Loucy (cell line): ENCODE results near the gene CACNA1H.
"Not testable (repeated sequence)": the region's sequence is repeated elsewhere in the genome, so short reads cannot be mapped to it uniquely, and the experiment has no call there.

Experiments
- EZH2phosphoT487 ChIP-seq: fragments of 200-600 bp; IDR thresholded peaks from 2 replicates; pipeline ENCODE4 v1.6.1; 2018; ENCODE audit warnings: antibody characterized with exemption, mild to moderate bottlenecking, moderate library complexity, borderline replicate concordance
- TF ChIP-seq, protein P1 (sequence below): fragments of 200-600 bp; sonication (generic); conservative IDR thresholded peaks from 2 replicates; pipeline ENCODE4 v1.5.1; 2014; ENCODE audit warnings: mild to moderate bottlenecking, antibody characterized with exemption, low read length

DNA sequence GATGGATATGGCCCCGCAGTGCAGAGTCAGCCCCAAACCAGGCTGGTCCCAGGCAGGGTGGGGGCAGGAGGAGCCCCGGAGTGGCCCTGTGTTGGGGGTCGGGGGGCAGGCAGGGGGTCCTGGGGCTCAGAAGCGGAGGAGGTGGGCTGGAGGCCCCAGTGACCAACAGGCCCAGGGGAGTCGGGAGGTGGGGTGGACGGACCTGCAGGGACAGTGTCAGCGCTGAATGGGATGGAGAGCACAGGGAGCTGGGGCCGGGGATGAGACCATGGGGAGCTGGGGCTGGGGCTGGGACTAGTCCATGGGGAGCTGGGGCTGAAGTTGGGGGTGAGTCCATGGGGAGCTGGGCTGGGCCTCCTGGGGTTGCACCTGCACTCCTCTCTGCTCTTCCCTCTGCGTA is 86.7 kb downstream of the CACNA1H start:
- TF ChIP-seq, protein P1, sequence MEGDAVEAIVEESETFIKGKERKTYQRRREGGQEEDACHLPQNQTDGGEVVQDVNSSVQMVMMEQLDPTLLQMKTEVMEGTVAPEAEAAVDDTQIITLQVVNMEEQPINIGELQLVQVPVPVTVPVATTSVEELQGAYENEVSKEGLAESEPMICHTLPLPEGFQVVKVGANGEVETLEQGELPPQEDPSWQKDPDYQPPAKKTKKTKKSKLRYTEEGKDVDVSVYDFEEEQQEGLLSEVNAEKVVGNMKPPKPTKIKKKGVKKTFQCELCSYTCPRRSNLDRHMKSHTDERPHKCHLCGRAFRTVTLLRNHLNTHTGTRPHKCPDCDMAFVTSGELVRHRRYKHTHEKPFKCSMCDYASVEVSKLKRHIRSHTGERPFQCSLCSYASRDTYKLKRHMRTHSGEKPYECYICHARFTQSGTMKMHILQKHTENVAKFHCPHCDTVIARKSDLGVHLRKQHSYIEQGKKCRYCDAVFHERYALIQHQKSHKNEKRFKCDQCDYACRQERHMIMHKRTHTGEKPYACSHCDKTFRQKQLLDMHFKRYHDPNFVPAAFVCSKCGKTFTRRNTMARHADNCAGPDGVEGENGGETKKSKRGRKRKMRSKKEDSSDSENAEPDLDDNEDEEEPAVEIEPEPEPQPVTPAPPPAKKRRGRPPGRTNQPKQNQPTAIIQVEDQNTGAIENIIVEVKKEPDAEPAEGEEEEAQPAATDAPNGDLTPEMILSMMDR = not testable (repeated sequence)
- not testable (repeated sequence) for TF ChIP-seq EZH2phosphoT487
